Activated T-helper 17 cell treated with anti-CD3 and anti-CD28 coated beads, Interleukin-2, amount 50 U/mL, for 72 hours (primary cell): ENCODE data around the gene GNB1L. TPM values are rescaled to one million over a fixed set of nuclear protein-coding genes. Genes with fewer than 3 reads are reported as not detected.

Experiments
- ATAC-seq: fragments of 150-1000 bp; cut with Tn5 transposase; replicated peaks from 2 replicates; pipeline ENCODE4 v1.10.0; 2021; ENCODE audit warnings: mild to moderate bottlenecking, moderate library complexity
- H3K27ac Mint-ChIP-seq: one replicate; pipeline ENCODE4 v1.8.0; 2022; ENCODE audit warnings: mixed read lengths
- H3K27me3 Mint-ChIP-seq: one replicate; pipeline ENCODE4 v1.8.0; 2022; ENCODE audit warnings: mixed read lengths
- H3K36me3 Mint-ChIP-seq: one replicate; pipeline ENCODE4 v1.8.0; 2022; ENCODE audit warnings: low read depth, mild to moderate bottlenecking, mixed read lengths
- H3K4me1 Mint-ChIP-seq: one replicate; pipeline ENCODE4 v1.8.0; 2022; ENCODE audit warnings: mixed read lengths
- H3K4me3 Mint-ChIP-seq: one replicate; pipeline ENCODE4 v1.8.0; 2022; ENCODE audit warnings: mild to moderate bottlenecking, mixed read lengths
- H3K9me3 Mint-ChIP-seq: one replicate; pipeline ENCODE4 v1.8.0; 2022; ENCODE audit warnings: mixed read lengths
- total RNA-seq, 2 donors: library from RNA; stranded (reverse); gene quantifications; one replicate each; pipeline ENCODE4 v1.2.3, GENCODE V29; 2022

Gene GNB1L
- total RNA-seq, 2 donors from 2014 or later, result 10.8 to 14.4 TPM

DNA sequence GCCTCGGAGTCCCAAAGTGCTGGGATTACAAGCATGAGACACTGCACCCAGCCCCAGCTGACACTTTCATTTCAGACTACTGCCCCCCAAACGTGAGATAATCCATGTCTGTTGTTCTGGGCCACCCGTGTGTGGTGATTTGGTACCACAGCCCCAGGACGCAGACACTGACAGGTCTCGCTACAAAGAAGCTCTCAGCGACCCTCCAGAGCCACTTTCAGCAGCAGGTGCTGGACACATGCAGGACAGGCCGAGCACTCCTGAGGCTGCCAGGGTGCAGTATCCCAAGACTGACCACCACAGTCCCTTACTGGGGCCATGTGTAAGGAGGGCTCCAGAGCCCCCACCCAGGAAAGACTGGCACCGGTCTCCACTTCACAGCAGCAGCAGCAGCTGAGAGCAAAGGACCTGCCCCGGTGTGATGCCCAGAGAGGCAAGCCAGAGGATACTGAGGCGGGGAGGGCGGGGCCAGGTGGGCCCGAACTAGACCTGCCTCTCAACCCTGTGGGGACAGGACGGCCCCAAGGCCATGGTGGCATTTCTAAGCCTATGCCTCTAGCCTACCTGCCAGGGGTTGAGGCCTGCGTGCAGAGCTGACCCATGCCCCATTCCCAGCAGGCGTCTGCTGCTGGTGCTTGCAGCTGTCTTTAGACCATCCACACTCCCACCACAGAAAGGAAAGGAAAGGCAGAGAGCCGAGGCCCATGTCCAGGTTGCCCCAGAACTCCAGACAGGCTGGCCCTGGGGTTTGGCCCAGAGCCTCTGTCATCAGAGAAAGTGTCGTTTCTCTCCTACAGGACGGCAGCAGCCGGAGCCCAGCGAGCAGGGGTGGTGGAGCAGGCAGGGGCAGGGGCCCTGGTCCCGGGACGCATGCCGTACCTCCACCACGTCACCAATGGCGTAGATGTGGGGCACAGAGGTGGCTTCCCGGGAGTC lies 28.0 kb upstream of the GNB1L start:
- no peak for ATAC-seq
- H3K4me3 Mint-ChIP-seq, result no peak overlapping the region
- H3K27me3 Mint-ChIP-seq, result no peaks in the 10 kb centered on the region
- no peak overlapping the region for H3K27ac Mint-ChIP-seq
- peaks cover 14% of the 10 kb centered on the region for H3K4me1 Mint-ChIP-seq
- H3K9me3 Mint-ChIP-seq, result no peaks in the 10 kb centered on the region
- H3K36me3 Mint-ChIP-seq, result no peaks in the 10 kb centered on the region

DNA sequence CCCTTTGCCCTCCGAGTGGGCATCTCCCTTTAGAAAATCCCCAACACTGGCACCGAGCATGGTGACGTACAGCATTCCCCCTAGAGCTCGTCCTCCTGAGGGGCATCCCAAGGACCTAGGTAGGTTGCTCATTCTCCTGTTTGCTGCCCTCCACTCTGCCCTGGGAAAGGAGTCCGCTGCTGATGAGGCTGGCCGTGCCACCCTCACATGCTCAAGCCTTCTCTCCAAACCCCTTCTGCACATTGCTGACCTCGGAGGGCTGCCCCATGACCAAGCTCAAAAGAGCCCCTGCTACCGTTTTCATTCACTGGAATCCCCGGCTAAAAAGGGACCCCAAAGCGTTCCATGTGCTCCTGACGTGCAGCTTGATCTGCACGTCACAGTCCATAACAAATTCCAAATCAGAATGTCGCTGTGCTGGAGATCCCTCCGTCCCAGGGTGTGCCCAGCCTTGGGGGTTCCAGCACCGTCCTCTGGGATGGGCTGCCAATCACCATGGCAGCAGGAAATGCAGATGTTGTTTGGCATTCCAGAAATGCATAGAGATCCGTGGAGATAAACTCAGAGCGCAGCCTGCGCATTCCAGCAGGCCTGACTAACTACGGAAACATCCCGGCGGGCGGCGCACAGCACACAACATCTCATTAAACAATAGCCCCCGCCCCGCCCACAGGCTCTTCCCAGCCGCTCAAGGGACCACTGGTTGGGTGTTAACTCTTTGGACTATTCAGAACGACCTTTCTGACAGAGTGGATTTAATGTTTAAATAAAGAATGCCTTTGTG lies 26.3 kb upstream of the GNB1L start:
- no peak overlapping the region for H3K4me3 Mint-ChIP-seq

DNA sequence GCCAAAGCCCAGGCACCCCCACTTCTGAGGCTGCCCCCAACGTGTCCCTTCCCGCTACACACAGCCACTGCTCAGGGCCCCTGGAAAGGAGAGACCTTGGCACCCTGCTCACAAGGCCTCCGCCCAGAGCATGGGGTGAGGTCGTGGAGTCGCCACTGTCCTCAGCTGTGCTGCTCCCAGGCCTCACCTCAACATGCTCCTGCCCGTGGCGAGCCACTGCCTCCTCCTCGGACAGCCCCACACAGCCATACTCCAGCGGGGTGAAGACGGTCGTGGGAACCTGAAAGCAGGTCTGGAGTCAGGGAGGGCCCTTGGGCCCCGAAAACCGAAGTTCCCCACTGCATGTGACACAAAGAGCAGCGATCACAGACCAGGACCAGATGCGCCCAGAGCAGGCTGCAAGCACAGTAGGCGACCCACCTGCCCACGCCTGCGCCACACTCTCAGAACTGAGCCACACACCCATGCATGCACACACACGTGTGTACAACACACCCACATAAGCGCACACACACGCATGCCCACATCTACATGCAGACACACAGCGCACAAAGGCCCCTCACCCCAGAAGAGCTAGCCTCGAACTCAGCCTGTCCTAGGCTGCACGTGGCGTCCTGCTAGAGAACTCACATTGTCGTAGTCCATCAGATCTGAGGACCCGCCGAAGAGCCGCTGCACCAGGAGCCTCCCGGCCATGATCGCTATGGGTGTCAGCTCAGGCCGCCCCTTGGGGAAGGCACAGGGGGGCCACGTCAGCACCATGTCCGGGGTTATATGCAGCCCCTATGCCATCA lies 25.5 kb upstream of the GNB1L start:
- ATAC-seq, result no peak
- no peaks in the 10 kb centered on the region for H3K27me3 Mint-ChIP-seq
- H3K36me3 Mint-ChIP-seq, result no peaks in the 10 kb centered on the region
- H3K9me3 Mint-ChIP-seq, result no peaks in the 10 kb centered on the region
- H3K4me1 Mint-ChIP-seq, result no peaks in the 10 kb centered on the region
- no peak overlapping the region for H3K4me3 Mint-ChIP-seq
- no peak overlapping the region for H3K27ac Mint-ChIP-seq

More for the DNA sequence above, 26.3 kb upstream of the GNB1L start:
- Mint-ChIP-seq H3K27ac (no peak overlapping the region), H3K36me3 (no peaks in the 10 kb centered on the region), H3K4me1 (peaks cover 5% of the 10 kb centered on the region), H3K9me3 (no peaks in the 10 kb centered on the region), H3K27me3 (no peaks in the 10 kb centered on the region)
- no peak for ATAC-seq

DNA sequence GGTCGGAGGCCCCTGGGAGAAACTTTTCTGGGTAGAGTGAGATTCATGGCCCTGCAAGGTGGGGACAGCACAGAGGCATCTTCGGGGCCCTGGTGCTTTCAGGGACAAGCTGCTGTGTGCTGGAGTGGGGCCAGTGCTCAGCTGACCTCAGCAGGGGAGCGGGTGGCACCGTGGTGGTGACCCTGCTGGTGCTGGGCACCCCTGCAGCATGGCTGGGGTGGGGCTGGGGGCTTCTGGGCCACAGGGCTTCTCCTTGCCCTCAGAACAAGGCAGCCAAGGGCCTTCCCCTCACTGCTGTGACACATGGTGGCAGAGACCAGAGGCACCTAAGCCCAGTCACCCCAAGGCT lies 24.9 kb upstream of the GNB1L start:
- H3K9me3 Mint-ChIP-seq, result no peaks in the 10 kb centered on the region

DNA sequence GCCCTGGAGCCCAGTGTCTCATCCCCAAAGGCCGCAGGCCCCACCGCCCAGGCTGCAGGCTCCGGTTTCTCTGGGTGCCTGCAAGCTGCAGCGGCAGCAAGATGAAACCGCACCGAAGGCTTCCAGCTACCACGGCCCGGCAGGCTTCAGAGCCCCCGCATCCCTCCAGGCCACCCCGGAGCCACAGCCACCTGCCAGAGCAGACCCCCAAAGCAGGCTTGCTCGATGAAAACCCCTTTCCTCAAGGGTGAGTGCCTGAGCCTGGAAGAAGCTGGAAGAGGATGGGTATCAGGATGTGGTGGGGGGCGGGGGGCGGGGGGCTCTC lies 24.5 kb upstream of the GNB1L start:
- no peak for ATAC-seq

More for the DNA sequence above, 24.9 kb upstream of the GNB1L start:
- Mint-ChIP-seq H3K27ac (no peak overlapping the region), H3K36me3 (no peaks in the 10 kb centered on the region), H3K4me1 (no peaks in the 10 kb centered on the region), H3K27me3 (no peaks in the 10 kb centered on the region), H3K4me3 (no peak overlapping the region)
- ATAC-seq, result no peak

DNA sequence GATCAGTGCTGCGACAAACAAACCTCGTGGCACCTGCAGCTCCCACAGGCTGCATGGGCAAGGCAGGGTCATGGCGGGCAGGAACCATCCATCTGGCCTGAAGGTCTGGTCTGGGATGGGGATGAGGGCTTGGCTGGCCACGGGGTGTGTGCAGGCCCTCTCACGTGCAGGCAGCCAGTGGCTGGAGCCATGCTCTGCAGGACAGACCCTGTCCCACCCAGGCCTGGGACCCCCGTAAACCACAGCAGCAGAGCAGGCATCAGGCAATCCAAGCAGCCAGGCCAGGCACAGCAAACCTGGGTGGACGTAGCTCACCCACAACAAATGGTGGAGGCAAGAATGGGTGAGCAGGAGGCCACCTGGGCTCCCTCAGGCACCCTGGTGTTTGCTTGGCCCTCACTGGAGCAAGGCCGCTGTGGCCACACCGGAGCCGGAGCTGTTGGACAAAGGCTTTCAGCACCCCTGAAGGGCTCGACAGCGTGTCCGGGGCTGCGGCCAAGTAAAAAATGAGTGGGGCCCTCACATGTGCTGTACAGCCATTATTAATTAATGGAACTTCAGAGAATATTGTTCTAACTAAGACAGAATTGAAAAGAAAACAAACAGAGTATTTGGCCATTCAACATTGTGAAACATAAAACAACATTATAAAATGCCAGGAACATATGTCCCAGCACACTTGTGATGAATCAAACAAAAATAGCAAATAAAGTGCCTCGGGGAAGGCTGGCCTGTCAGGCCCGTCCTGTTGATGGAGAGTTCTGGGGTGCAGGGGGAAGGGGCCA lies 24.0 kb upstream of the GNB1L start:
- Mint-ChIP-seq H3K4me3 (no peak overlapping the region), H3K27me3 (no peaks in the 10 kb centered on the region), H3K27ac (no peak overlapping the region), H3K4me1 (no peaks in the 10 kb centered on the region), H3K9me3 (no peaks in the 10 kb centered on the region), H3K36me3 (no peaks in the 10 kb centered on the region)
- no peak for ATAC-seq

More for the DNA sequence above, 24.5 kb upstream of the GNB1L start:
- Mint-ChIP-seq H3K36me3 (no peaks in the 10 kb centered on the region), H3K27ac (no peak overlapping the region), H3K9me3 (no peaks in the 10 kb centered on the region), H3K27me3 (no peaks in the 10 kb centered on the region), H3K4me1 (no peaks in the 10 kb centered on the region), H3K4me3 (no peak overlapping the region)

DNA sequence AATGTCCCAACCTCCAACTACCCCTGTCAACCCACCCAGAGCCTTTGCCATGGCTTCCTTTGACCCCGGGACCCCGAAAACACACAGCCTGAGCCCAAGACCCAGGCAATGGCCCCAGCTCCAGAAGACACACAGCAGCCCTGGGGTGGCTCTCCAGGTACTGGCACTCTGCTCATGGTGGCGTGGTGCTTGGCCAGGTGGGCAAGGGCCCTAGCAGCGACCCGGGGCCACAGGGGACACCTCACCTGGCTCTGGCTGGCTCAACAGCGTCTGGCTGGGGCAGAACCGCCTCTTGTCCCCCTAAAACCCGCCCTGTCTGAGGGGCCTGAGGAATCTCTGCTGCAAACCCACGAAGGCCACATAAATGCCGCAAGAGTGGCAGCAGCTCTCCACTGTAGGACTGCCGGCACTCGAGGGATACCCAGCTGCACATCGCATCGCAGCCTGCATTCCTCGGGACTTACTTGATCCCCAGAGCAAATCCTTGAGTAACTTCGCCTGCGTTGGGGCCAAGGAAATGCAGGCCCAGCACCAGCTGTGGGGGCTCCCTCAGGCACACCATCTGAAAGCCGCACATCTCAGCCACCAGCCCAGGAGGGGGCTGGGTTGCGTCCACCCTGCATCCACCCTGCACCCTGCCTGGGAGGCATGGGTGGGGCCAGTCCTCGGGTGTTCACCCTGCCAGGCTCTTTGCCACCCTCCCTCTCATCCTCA lies 23.1 kb upstream of the GNB1L start:
- H3K9me3 Mint-ChIP-seq, result no peaks in the 10 kb centered on the region
- no peaks in the 10 kb centered on the region for H3K27me3 Mint-ChIP-seq
- no peak for ATAC-seq
- H3K36me3 Mint-ChIP-seq, result no peaks in the 10 kb centered on the region
- no peak overlapping the region for H3K4me3 Mint-ChIP-seq
- H3K4me1 Mint-ChIP-seq, result no peaks in the 10 kb centered on the region
- H3K27ac Mint-ChIP-seq, result no peak overlapping the region

DNA sequence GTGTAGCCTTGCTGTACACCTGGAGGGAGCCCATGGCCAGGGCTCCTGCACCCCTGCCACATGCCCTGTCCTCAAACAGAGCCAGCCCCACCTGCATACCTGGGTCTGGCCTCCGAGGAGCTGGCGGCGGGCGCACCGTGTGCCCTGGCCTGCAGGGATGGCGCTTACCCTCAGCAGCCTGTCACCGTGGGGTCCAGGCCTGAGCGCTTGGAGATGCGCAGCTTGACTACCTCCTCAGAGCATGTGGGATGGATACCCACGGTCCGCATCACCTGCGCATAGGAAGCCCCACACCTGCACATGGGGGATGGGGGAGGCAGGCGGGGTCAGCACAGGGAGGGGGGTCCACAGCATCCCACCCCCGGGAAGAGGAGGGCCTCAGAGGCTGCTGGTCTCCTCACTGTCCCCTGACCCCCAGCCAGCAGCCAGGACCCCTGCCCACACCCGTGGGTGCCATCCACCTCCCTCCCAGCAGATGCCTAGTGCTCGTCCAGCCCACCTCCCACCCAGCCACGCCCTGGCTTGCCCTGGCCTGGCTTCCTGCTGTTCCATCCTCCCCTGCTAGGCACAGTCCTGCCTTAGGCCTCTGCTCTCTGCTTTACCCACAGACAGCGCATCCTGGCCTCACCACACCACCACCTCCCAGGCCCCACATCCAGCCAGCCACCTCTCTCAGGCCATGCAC lies 22.4 kb upstream of the GNB1L start:
- Mint-ChIP-seq H3K27me3 (no peaks in the 10 kb centered on the region), H3K9me3 (no peaks in the 10 kb centered on the region), H3K36me3 (no peaks in the 10 kb centered on the region), H3K27ac (no peak overlapping the region), H3K4me3 (no peak overlapping the region), H3K4me1 (no peaks in the 10 kb centered on the region)
- ATAC-seq, result no peak

DNA sequence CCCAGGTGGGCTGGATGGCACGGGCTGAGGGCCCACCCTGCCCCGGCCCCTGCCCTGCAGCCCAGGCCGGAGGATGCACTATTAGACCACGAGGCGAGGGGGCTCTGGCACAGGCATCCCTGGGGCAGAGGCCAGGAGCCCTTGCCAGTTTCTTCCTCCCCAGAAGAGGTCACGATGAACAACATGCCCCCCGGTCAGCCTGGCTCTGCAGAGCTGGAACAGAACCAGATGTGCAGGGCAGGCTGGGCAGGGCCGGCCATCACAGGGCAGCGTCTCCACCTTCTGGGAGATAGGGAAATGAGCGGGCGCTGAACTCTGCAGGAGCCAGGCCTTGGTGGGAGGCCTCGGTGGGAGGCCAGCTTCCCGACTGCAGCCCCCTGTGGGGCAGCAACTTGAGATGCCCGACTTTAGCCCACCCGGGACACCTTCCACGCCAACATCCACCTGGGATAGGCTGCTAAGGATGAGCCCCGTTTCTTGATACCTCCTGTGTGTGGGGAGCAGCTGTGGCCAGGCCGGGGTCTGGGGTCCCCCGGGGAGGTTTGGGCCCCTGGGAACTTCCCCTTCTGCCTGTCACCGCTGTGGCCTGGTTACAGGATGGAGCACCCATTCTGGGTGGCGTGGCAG lies 21.8 kb upstream of the GNB1L start:
- Mint-ChIP-seq H3K27me3 (no peaks in the 10 kb centered on the region), H3K4me1 (no peaks in the 10 kb centered on the region), H3K9me3 (no peaks in the 10 kb centered on the region), H3K27ac (no peak overlapping the region), H3K4me3 (no peak overlapping the region), H3K36me3 (no peaks in the 10 kb centered on the region)
- ATAC-seq, result no peak

DNA sequence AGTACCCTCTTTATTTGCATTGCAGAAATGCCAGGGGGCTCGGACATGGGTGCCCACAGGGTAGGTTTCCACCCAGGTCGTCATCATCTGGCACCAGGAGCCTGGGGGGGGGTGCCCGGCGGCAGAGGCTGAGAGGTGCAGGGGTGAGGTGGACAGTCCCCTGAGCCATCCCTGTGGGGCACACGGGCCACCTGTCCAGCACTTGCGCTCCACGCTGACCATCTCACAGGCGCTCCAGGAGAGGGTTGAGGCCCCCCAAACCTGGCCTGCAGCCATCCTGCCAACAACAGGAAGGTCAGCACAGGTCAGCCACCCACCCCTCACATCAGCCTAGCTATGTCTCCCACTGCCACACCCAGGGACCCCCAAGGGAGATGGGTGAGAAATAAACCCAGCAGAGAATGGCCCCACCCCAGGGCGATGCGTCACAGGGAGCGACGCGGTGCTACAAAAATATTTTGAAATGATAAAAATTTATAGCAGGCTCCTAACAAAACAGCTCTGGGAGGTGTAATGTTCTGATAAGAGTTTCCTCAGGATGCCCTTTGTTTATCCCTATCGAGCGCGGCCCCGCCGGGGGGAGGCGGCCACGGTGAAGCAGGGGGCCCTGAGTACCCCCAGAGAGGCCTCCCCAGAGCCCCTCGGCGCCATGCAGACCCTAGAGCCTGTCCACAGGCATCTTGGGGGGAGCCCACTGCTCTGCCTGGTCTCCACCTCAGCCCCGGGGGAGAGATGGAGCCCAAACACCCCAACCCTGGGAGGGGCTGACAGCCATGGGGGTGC lies 21.0 kb upstream of the GNB1L start:
- H3K4me1 Mint-ChIP-seq, result no peaks in the 10 kb centered on the region
- no peak overlapping the region for H3K27ac Mint-ChIP-seq

DNA sequence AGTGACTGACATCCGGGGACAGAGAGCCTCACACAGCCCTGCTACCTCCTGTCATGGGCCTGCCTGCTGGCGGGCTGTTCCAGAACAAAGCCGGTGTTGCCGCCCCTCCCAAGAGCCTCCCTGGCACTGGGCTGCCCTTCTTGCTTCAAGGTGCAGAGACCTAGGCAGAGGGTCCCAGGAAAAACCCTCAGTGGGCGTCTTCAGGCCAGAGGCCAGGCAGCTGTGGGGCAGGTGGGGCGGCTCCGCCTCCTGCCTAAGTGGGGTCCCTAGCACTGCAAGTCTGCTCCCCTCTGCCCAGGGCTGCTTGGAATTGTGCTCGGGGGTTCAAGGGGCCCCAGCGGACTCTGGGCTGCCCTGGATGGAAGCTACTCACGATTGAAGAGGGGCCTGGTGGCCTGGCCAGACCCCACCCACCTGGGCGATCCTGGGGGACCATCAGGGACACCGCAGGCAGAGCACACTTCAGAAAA lies 20.4 kb upstream of the GNB1L start:
- Mint-ChIP-seq H3K9me3 (no peaks in the 10 kb centered on the region), H3K36me3 (no peaks in the 10 kb centered on the region), H3K4me1 (no peaks in the 10 kb centered on the region), H3K27ac (no peak overlapping the region), H3K4me3 (peak overlapping the region; percentile 51), H3K27me3 (no peaks in the 10 kb centered on the region)
- ATAC-seq, result no peak

More for the DNA sequence above, 21.0 kb upstream of the GNB1L start:
- no peaks in the 10 kb centered on the region for H3K36me3 Mint-ChIP-seq
- H3K9me3 Mint-ChIP-seq, result no peaks in the 10 kb centered on the region
- no peak overlapping the region for H3K4me3 Mint-ChIP-seq
- no peaks in the 10 kb centered on the region for H3K27me3 Mint-ChIP-seq
- no peak for ATAC-seq
